HuH-7 (cell line): ENCODE results near the gene SH3BP1.
A peak's percentile ranks its signal among the peaks of the same experiment; 100 is the strongest.

Experiments used
- DNase-seq: peaks from one replicate; pipeline ENCODE4 v3.0.0; 2011; ENCODE audit warnings: low spot score

Gene SH3BP1

DNA sequence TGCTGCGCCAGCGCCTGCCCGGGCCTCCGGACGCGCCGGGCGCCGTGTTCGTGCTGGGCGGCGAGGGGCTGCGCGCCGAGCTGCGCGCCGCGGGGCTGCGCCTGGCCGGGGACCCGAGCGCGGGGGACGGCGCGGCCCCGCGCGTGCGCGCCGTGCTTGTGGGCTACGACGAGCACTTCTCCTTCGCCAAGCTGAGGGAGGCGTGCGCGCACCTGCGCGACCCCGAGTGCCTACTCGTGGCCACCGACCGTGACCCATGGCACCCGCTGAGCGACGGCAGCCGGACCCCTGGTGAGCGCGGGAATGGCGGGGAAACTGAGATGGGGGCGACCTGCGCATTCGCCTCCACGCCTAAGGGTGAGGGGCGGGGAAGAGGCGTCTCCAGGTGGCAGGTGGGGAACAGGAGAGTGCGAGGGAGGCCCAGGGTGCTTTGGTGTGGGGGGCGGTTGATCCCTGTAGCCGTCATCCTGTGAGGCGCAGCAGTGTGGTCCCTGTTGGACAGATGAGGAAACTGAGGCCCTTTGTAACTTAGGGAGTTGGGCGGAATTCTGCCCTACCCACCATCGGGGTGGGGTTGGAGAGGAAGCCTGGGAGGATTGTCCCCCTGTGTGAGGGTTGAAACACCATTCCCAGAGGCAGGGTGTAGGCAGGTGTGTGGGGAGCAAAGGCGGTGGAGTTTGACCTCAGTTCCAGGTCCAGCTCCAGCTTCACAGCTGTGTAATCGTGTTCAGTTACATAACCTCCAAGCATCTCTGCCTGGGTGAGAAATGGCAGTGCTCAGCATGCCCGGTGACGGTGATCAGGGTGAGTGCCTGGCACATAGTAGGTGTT lies 19.8 kb downstream of the SH3BP1 start:
- DNase-seq = peak; percentile 77

DNA sequence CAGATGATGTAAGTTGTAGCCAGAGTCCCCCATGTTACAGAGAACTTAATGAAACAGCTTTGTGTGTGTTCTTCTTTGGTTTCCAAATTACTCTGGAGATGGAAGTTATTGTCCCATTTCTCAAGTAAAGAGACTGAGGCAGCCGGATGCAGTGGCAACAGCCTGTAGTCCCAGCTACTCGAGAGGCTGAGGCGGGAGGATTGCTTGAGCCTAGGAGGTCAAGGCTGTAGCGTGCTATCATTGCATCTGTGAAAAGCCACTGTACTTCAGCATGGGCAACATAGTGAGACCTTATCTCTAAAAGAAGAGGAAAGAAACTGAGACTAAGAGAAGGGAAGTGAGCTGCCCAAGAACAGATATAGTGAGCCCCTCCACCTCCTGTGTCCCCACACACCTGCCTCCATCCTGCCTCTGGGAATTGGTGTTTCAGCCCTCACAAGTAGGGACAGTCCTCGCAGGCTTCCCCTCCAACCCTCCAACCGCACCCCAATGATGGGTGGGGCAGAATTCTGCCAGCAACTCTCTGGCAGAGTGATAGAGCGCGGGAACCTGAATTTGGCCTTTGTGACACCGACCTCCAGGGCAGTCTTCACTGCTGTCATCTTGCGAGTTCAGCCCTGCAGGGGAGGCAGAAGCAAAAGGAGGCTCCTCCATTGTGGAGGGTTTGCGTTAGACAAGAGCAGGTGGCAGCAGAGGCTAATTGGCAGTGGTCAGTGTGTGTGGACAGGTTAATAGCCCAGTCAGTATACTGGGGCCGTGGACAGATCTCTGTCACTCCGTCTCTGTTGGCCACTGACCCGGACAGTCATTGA lies 20.6 kb downstream of the SH3BP1 start:
- no peak for DNase-seq

DNA sequence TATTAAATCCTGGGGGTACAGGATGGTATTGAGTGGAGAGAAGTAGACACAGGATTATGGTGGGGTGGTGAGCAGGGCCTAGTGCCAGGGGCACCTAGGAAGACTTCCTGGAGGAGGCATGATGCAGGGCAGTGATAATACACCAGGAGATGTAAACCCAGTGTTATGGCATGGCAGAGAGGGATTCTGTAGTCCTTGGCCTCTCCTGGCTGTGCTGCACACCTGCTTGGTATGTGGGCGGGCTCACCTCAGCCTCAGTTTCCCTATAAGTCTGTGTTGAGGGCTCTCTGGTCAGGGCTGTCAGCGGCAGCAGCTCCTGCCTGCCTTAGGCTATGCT lies 21.2 kb downstream of the SH3BP1 start:
- DNase-seq = no peak

DNA sequence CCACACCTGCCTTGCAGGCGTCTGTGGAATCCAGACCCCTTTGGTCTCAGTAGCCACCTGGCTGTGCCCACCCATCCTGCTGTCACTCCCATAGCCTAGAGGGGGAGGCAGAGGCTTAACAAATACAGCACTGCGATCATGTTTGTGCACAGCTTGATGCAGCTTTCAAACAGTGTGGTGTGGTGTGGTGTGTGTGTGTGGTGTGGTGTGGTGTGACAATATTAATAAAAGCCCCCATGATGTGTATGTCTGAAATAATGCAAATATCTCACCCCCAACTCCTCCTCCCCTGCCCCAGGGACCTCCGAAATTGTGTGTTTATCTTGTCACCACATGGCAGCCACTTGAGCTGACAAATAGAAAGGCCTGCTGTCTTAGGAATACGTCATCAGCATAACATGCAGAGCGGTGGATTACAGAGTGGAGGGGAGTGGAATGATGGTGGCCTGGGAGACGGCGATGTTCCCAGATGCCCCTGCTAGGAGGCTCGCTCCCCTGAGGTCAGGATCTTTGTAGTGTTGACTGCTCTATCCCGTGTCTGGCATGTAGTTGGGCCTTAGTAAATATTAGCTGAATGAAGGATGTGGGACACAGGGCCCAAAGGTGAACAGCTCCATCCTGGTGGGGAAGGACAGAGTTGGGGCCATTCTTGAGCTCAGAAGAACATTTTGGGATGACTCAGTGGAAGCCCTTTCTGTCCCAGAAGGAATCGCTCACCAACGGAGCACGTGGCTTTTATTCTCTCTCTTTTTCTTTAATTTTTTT lies 21.9 kb downstream of the SH3BP1 start:
- peak; percentile 62 for DNase-seq

DNA sequence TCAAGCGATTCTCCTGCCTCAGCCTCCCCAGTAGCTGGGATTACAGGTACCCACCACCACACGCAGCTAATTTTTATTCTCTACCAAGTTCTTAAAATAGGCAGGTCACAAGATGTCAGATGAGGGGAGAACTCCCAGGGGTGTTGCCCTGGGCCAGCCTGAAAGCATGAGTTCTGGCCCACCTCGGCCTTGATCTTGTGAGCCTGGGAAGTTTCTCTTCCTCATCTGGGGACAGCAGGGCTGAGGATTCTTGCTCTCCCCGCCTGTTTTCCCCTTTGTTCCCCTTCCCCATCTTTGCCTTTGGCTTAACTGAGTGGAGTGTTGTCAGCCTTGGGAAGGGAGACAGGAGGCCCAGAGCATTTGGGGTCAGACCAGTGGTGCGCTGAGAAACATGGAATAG lies 22.6 kb downstream of the SH3BP1 start:
- DNase-seq = no peak

DNA sequence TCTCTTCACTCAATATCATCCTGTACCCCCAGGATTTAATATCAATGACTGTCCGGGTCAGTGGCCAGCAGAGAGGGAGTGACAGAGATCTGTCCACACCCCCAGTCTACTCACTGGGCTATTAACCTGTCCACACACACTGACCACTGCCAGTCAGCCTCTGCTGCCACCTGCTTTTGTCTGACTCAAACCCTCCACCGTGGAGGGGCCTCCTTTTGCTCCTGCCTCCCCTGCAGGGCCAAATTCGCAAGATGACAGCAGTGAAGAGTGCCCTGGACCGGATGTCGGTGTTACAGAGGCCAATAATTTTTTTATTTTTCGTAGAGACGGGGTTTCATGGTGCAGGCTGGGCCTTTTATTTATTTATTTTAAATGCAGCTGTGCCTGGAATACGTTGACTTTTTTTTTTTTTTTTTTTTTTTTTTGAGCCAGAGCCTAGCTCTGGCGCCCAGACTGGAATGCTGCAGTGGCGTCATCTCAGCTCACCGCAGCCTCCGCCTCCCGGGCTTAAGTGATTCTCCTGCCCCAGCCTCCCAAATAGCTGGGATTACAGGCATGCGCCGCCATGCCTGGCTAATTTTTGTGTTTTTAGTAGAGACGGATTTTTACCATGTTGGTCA lies 24.2 kb downstream of the SH3BP1 start:
- no peak for DNase-seq

DNA sequence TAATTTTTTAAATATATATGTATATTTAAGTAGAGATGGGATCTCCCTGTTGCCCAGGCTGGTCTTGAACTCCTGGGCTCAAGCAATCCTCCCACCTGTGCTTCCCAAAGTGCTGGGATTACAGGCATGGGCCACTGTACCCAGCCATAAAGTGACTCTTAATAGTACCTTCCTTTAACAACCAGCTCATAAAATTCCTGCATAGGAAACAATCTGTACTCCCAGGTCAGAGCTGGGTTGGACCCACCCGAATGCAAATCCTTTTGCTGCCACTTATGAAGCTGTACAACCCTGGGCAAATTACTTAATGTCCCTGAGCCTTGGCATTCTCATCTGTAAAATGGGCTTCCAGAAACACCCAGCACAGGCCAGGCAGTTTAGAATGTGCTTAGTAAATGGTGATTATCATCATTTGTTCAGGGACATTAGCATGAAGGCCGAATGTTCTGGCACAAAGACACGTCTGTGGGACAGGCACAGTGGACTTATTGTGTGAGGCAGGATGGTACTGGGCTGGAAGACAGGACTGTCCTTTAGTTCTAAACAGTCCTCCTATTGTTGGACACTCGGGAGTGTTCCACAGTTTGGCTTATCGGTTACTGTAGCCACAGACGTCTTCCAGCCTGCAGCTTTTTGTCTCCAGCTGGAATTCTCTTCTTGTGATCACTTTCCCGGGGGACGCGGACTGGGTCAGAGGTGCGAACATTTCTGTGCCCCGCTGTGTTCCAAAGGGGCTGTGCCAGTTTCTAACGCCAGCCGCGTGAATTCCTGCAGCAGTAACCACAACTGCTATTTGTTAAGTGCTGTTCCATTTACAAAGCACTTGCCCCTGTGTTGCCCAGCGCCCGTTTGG lies 25.0 kb downstream of the SH3BP1 start:
- DNase-seq = no peak

DNA sequence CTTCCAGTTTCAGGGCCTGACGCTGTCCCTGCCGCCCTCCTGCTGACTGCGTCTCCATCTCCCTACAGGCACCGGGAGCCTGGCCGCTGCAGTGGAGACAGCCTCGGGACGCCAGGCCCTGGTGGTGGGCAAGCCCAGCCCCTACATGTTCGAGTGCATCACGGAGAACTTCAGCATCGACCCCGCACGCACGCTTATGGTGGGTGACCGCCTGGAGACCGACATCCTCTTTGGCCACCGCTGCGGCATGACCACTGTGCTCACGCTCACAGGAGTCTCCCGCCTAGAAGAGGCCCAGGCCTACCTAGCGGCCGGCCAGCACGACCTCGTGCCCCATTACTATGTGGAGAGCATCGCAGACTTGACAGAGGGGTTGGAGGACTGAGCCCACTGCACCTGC lies 26.0 kb downstream of the SH3BP1 start:
- no peak for DNase-seq

DNA sequence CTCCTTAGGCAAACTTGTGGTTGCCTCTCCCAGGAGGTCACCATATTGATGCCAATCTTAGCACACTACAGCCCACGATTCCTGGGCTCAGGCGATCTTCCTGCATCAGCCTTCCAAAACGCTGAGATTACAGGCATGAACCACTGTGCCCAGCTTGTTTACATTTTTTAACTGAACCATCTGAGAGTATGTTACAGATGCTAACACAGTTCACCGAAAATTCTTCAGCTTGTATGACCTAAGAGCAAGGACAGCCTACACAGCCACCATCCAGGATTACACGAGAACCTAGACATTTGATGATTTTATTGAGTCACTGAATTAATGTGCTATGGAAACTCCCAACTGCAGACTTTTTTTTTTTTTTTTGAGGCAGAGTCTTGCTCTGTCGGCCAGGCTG lies 30.1 kb downstream of the SH3BP1 start:
- no peak for DNase-seq

DNA sequence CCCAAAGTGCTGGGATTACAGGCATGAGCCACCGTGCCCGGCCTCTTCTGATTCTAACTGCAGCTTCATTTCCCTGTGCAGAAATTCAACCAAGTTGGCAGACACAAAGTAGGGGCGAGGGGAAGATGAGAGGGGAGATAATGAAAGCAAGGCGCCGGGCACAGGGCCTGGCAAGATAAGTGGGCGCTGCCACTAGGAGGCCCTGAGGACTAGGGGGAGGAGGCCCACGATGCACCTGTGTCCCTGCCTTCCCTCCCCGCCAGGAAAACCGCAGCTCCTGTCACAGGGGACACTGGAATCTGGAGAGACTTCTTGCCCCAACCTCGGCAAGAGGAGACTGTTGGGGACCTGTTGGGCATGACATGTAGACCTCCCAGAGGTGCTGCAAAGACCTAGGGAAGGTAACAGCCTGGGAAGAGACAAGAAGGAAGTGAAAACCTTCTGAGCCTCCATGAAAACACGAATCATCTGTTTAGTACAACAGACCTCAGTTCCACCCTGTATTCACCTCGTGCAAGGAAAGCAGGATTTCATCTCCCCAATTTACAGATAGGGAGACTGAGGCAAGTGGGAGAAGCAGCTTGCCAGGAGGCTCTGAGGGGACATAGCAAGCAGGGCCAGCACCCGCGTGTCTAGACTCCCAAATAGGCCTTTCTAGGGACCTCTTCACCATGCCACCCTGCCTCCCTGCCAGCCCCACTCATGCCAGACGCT lies 32.9 kb downstream of the SH3BP1 start:
- DNase-seq = no peak

DNA sequence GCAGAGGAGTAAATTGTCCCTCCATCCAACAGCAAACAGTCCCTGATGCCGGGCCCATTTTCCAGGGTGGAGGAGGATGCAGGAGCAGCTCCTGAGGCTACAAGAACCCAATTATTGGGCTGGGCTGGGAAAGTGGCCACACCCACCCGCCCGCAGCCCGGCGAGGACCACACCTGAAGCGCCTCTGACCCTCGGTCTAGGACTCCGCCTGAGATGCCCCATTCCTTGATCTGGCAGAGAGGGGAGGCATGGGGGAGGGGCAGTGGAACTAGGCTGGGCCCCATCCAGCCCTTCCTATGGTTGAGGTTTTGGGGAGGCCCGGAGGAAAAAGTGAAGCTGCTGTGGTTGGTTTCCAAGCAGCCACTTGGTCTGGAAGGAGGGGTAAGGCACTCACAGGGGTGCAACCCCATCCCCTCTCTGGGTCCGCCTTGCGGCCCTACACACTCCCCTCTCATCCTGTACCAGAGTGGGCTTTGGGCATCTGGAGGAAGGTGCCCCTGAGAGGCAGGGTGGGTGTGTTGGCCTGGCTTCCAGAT lies 33.5 kb downstream of the SH3BP1 start:
- no peak for DNase-seq

DNA sequence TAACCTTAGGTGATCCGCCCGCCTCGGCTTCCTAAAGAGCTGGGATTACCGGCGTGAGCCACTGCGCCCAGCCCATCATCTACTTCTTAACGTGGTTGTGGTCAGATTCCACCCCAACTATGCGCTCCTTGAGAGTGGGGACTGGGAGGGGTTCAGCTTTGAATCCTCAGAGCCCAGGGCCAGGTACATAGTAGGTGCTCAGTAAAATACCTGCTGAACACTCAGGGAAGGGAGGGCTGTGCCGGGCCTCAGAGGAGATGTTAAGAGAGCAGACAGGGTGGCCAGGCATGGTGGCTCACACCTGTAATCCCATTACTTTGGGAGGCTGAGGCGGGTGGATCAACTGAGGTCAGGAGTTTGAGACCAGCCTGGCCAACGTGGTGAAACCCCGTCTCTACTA lies 34.8 kb downstream of the SH3BP1 start:
- no peak for DNase-seq

DNA sequence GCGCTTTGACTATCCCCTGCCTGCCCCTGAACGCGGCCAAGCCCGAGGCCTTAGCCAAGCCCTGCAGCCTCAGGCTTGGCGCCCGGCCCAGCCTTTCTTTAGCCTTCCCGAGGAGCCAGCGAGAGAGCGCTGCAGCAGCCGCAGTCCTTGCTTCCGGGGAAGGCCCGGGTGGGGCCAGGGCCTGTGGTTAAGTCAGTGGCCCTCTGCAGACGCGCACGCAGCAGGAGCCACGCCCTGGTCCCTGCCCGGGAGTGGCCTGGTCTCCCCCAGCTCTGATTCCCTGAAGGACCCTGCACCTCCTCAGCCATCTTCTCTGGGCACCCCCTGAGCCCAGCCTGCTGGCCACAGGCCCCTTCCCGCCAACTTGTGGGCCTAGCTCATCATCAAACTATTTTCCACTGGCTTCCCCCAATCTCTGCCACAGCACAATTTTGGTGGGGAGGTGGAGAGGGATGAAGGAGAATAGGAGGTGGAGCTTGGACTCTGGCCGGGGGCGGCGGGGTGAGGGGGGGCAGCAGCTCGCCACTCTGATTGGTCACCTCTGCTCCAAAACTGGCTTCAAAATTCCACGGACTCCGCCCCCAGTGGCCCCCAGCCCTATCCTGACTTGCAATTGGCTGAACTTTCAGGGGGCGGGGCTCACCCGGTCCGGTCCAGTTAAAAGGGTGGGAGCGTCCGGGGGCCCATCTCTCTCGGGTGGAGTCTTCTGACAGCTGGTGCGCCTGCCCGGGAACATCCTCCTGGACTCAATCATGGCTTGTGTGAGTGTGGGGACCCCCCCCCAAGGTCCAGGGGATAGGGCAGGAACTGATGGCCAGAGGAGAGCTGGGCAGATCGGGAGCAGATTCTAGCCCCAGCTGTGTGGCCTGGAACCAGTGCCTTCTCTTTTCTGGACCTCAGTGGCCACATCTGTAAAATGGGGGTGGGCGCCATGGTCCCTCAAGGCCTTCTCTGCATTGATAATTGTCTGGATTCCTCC lies 35.8 kb downstream of the SH3BP1 start, which contains the start of gene LGALS1:
Gene LGALS1 (plus strand): TSS at position 686 of the 979 bp plus-strand sequence. CDS start 67 bp downstream, at position 753.
- DNase-seq = peak; percentile 59

DNA sequence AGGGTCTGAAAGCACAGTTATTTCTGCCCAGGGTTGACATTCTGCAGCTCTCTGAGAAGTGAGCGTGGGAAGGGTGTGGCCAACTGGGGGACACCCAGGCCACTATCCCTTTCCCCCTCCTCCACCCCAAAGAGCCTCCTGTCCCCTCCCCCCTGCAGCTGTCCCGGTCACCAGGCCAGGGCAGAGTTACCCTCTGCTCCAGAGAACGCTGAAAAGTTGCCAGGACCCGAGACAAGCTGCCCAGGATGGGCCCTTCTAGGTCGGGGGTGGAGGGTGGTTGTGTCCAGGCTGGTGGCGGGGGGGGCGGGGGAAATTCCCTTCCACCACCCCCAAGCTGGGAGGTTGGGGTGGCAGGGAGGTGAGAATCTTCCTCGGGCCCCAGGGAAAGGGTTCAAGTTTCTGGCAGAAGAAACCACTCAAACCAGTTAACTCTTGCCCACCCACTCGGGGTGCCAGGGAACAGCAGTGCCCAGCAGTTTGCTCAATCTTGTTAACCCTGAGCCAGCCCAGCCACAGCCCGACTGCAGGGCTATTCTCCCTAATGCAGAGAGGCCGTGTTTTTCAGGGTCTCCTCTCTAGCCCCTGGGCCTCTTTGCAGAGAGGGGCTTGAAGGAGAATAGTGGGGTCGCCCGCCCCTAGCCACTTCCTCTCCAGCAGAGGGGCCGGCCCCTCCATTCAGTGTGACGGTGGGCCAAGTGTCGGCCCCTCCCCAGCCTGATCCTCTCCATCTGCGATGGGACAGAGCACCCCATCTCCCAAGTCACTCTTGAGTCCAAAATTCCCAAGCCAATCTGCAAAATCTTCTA lies 36.7 kb downstream of the SH3BP1 start:
- no peak for DNase-seq

DNA sequence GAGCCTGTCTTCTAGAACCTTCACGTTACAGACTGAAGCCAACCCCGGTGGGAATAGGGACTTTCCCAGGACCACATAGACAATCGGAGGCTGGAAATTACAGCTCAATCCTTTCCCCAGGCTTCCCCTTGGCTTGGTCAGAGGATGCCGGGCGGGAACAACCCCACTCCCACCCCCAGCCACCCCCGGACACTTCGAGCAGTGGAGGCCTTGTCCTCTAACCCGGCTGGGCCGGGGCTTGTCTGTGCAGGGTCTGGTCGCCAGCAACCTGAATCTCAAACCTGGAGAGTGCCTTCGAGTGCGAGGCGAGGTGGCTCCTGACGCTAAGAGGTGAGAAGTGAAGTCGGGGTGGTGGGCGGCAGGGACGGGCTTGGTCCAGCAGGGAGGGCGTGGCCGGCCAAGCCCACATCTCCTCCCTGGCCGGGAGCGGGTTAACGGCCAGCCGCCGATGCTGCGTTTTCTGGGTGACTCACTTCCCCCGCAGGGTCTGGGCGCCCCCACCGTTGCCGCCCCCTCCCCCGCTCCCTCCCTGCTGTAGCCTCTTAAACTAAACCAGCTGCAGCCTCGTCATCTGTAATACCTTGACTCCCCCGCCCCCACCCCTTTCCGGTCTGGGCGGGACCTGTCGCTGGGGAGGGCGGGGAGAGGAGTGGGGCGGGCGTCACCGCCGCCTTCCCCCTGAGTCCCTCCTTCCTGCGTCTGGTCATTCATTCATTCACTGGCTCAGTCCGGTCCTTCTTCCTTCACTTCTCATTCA lies 37.4 kb downstream of the SH3BP1 start:
- DNase-seq = peak; percentile 82

DNA sequence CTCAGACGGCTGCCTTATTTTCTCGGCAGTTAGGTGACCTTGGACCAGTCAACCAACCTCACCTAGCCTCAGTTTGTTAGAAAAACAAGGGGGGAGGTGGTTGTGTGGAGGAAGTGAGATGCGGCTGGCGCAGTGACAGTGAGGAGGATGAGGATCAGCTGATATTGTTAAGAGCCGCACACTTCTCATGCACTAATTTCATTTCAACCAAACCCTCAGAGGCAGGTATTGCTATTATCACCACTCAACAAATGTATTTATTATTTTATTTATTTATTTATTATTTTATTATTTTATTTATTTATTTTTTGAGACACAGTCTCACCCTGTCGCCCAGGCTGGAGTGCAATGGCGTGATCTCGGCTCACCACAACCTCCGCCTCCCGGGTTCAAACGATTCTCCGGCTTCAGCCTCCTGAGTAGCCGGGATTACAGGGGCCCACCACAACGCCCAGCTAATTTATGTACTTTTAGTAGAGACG lies 38.1 kb downstream of the SH3BP1 start:
- no peak for DNase-seq

DNA sequence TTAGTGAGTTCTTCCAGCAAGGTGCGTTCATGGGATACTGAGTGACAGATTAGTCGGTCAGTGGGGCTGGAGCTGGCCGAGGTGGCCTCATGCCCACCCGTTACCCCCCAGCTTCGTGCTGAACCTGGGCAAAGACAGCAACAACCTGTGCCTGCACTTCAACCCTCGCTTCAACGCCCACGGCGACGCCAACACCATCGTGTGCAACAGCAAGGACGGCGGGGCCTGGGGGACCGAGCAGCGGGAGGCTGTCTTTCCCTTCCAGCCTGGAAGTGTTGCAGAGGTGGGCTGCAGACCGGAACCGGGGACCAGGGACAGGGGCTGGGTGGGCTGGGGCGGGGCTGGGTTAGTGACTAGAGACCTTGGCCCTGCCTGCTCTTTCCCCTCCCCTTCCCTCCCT lies 38.9 kb downstream of the SH3BP1 start:
- no peak for DNase-seq
